Naive B cell (primary cell): ENCODE measurements around the gene LAMA4. TPM values are rescaled to one million over a fixed set of nuclear protein-coding genes. Genes with fewer than 3 reads are reported as not detected.

Source experiments
- ATAC-seq, 2 donors: fragments of 150-1000 bp; cut with Tn5 transposase; 2 replicates each; pipeline ENCODE4 v1.10.0; 2021; ENCODE audit warnings: low read depth in 2 of 2, mild to moderate bottlenecking in 2 of 2, moderate library complexity in 2 of 2
- DNase-seq: peaks from one replicate; pipeline ENCODE4 v3.0.0; 2022
- H3K27ac Mint-ChIP-seq, 6 donors: one replicate each; pipeline ENCODE4 v1.8.0; 2020 to 2022; ENCODE audit warnings: mild to moderate bottlenecking in 6 of 6, mixed read lengths in 6 of 6, moderate library complexity in 5 of 6, inconsistent platforms in 2 of 6
- H3K27me3 Mint-ChIP-seq, 3 donors: one replicate each; pipeline ENCODE4 v1.8.0; 2021 to 2022; ENCODE audit warnings: mixed read lengths in 3 of 3, mild to moderate bottlenecking in 1 of 3
- H3K36me3 Mint-ChIP-seq, 2 donors: one replicate each; pipeline ENCODE4 v1.8.0; 2020 to 2022; ENCODE audit warnings: mixed read lengths in 2 of 2, inconsistent platforms in 1 of 2, mild to moderate bottlenecking in 1 of 2
- H3K4me1 Mint-ChIP-seq, 3 donors: one replicate each; pipeline ENCODE4 v1.8.0; 2020 to 2022; ENCODE audit warnings: mixed read lengths in 3 of 3, inconsistent platforms in 1 of 3, mild to moderate bottlenecking in 1 of 3, moderate library complexity in 1 of 3
- H3K4me3 Mint-ChIP-seq, 8 donors: one replicate each; pipeline ENCODE4 v1.8.0; 2020 to 2022; ENCODE audit warnings: mild to moderate bottlenecking in 8 of 8, mixed read lengths in 8 of 8, moderate library complexity in 8 of 8, inconsistent platforms in 2 of 8
- H3K9me3 Mint-ChIP-seq, 7 donors: one replicate each; pipeline ENCODE4 v1.8.0; 2020 to 2022; ENCODE audit warnings: mixed read lengths in 7 of 7, mild to moderate bottlenecking in 5 of 7, inconsistent platforms in 2 of 7, moderate library complexity in 1 of 7
- polyA plus RNA-seq, 6 donors: library from polyadenylated mRNA; unstranded; fragments of 300-500 nt; fragmentation: Illumina TruSeq; gene quantifications; one replicate each; pipeline ENCODE4 v1.2.3, GENCODE V29; 2021; ENCODE audit warnings: low read depth in 6 of 6

Gene LAMA4
- polyA plus RNA-seq, 6 donors from 2014 or later, result not detected

GRCh38 chr6:112287577-112288225, 33.3 kb upstream of the LAMA4 start:
- H3K4me3 Mint-ChIP-seq, result no peak overlapping the region
- H3K9me3 Mint-ChIP-seq, result no peaks in the 10 kb centered on the region
- peak overlapping the region in 1 of 6 donors; percentile 55 for H3K27ac Mint-ChIP-seq
- no peaks in the 10 kb centered on the region for H3K36me3 Mint-ChIP-seq
- H3K27me3 Mint-ChIP-seq, result peaks cover 12 to 14% (median 13%) of the 10 kb centered on the region in 3 donors
- DNase-seq, result no peak
- no peaks in the 10 kb centered on the region for H3K4me1 Mint-ChIP-seq
- no peak for ATAC-seq

DNA sequence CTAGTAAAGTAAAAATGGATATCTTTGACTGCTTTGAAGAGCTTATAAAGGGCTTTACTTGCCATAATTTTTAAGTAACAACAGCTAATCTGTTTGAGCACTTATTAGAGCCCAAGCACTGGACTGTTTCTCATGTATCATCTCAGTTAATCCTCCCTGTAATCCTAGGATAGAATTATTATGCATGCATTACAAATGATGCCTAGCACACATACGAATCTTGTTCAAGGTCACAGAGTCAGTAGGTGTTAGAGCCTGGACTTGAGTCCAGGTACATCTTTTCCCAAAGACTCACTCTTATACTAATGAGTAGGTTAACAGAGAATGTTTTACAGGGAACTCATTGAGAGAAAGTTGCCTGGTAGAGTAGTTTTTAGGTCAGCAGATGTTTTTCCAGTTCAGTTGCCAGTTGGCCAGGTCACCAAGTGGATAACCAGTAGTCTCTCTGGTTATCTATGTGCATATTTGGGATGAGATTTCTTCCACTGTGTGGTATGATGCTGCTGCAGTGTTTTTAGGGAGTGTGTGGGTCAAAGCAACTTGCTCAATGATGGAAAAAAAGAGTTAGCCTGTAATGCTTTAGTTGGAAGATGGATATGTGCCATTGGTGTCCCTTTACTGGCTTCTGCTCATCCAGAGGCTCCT, 32.3 kb upstream of the LAMA4 start:
- no peak for ATAC-seq
- Mint-ChIP-seq H3K4me1 (no peaks in the 10 kb centered on the region), H3K27me3 (peaks cover 3 to 5% (median 4%) of the 10 kb centered on the region in 3 donors), H3K9me3 (no peaks in the 10 kb centered on the region), H3K4me3 (no peak overlapping the region), H3K27ac (no peak overlapping the region), H3K36me3 (no peaks in the 10 kb centered on the region)
- DNase-seq, result no peak

DNA sequence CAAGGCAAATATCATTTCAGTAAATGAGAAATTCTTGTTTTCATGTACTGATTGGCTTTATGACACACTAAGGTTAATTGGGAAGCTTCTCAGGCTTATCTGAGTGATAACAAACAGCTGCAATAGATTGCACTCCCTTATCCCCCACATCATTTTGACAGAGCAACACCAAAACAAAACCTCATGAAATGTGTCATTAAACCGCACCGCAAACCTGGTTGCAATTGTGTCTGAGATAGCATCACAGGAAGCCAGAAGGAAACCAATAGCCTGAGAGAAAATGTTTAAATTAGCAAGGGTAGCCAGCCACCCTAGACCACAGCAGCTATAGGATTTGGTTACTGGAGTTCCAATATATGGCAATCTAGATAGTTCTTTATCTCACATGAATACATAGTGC, 31.6 kb upstream of the LAMA4 start:
- DNase-seq, result no peak
- Mint-ChIP-seq H3K9me3 (no peaks in the 10 kb centered on the region), H3K4me3 (no peak overlapping the region), H3K4me1 (no peaks in the 10 kb centered on the region), H3K27me3 (peaks cover 0 to 4% (median 0%) of the 10 kb centered on the region in 3 donors), H3K27ac (no peak overlapping the region), H3K36me3 (no peaks in the 10 kb centered on the region)
- ATAC-seq, result no peak

DNA sequence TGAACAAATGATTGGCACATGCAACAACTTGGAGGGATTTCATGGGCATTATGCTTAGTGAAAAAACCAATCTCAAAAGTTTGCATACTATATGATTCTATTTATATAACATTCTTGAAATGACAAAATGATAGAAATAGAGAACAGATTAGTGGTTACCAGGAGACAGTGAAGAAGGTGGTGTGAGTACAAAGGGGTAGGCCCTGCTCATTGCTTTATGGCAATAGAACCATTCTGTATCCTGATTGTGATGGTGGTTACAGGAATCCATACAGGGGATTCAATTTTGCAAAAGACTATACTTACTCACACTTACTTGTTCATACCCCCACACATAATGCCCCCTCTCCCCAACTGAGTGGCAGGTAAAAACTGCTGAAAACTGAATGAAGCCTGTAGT, 30.2 kb upstream of the LAMA4 start:
- Mint-ChIP-seq H3K4me1 (no peaks in the 10 kb centered on the region), H3K9me3 (no peaks in the 10 kb centered on the region), H3K4me3 (no peak overlapping the region), H3K27ac (no peak overlapping the region), H3K27me3 (peaks cover 0 to 4% (median 0%) of the 10 kb centered on the region in 3 donors), H3K36me3 (no peaks in the 10 kb centered on the region)
- DNase-seq, result no peak
- no peak for ATAC-seq

DNA sequence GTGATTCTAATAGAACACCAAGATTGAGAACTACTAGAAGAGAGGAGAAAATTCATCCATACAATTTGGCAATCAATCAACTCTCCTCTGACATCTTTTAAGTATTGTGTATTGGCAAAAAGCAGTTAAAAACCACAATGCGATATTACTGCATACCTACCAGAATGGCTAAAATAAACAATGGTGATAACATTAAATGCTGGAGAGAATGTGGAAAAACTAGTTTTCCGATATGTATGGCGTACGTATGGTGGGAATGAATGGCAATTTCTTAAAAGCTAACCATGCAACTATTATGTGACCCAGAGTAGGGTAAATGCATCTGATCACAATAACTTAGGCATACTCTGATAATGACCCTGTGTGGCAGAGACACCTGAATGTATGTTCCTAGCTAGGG, 29.3 kb upstream of the LAMA4 start:
- no peaks in the 10 kb centered on the region for H3K9me3 Mint-ChIP-seq
- no peak overlapping the region for H3K27ac Mint-ChIP-seq
- H3K4me3 Mint-ChIP-seq, result no peak overlapping the region
- no peaks in the 10 kb centered on the region for H3K4me1 Mint-ChIP-seq
- DNase-seq (no peak), ATAC-seq (no peak)
- H3K36me3 Mint-ChIP-seq, result no peaks in the 10 kb centered on the region
- H3K27me3 Mint-ChIP-seq, result peaks cover 0 to 4% (median 0%) of the 10 kb centered on the region in 3 donors

DNA sequence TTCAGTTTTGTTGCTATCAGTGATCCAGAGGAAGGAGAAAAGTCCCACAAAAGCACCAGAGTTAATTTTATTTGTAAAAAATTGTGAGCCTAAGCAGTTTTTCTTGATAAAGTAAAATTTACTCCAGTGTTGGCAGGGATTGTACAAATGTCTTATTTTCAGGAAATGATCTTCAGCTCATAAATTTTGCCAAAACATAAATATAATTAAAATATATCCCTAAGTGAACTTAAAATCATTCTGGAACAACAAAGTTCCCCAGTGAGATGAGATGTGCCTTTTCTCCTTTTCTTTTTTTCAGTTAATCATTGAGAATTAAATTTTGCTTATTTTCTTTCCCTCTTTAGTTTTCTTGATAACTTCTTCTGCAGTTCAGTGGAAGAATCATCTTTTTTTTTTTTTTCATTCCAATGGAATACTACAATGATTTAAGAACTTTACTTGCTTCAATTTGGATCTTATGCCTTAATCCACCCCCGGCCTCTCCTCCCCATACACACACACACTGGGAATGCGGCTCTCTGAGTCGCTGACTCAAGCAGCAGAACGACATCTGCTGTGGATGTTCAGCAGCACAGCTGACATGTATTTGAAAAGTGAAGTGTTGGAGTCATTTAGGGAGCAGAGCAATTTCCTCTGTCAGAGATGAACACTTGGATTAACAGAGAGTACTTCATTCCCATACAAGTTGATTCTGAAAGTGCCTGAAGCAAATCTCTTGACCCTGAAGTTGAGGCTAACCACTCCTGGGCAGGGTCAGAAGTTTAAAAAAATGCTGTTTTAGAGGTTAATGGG, 27.7 kb upstream of the LAMA4 start:
- Mint-ChIP-seq H3K36me3 (no peaks in the 10 kb centered on the region), H3K4me1 (no peaks in the 10 kb centered on the region), H3K27ac (no peak overlapping the region), H3K4me3 (no peak overlapping the region), H3K9me3 (no peaks in the 10 kb centered on the region), H3K27me3 (peaks cover 0 to 4% (median 0%) of the 10 kb centered on the region in 3 donors)
- DNase-seq (no peak), ATAC-seq (no peak)

- no peak for DNase-seq
- no peaks in the 10 kb centered on the region for H3K4me1 Mint-ChIP-seq
- no peak overlapping the region for H3K27ac Mint-ChIP-seq
- no peaks in the 10 kb centered on the region for H3K9me3 Mint-ChIP-seq
- H3K36me3 Mint-ChIP-seq, result no peaks in the 10 kb centered on the region
- H3K4me3 Mint-ChIP-seq, result no peak overlapping the region
- H3K27me3 Mint-ChIP-seq, result peaks cover 0 to 4% (median 0%) of the 10 kb centered on the region in 3 donors
- no peak for ATAC-seq
These were observed 24.9 kb upstream of the LAMA4 start for GRCh38 chr6:112279031-112279935.

GRCh38 chr6:112275365-112275764, 21.0 kb upstream of the LAMA4 start:
- Mint-ChIP-seq H3K4me3 (no peak overlapping the region), H3K27ac (no peak overlapping the region), H3K9me3 (peaks cover 0 to 10% (median 0%) of the 10 kb centered on the region in 7 donors), H3K36me3 (no peaks in the 10 kb centered on the region), H3K4me1 (no peaks in the 10 kb centered on the region), H3K27me3 (peaks cover 0 to 5% (median 4%) of the 10 kb centered on the region in 3 donors)
- DNase-seq, result no peak
- no peak for ATAC-seq

DNA sequence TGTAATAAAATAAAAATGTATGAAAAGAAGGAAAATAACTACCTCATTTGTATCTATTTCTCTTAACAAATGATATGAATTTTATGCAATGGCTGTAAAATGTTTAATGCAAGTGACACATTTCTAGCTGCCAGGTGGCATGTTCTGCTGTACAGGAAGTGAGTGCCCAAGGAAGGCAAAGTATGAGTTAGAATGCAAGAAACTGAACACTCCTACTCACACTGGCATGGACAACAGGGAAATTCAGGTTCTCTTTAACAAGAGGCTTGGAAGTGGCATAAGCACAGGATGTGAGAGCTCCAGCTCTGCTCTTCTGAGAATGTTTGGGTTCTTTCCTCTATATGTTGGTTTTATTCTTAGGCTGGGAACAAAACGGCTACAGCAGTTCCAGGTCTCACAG, 20.4 kb upstream of the LAMA4 start:
- no peak overlapping the region for H3K4me3 Mint-ChIP-seq
- ATAC-seq, result no peak
- no peaks in the 10 kb centered on the region for H3K4me1 Mint-ChIP-seq
- no peak for DNase-seq
- no peaks in the 10 kb centered on the region for H3K36me3 Mint-ChIP-seq
- H3K9me3 Mint-ChIP-seq, result peaks cover 0 to 10% (median 0%) of the 10 kb centered on the region in 7 donors
- H3K27me3 Mint-ChIP-seq, result peaks cover 0 to 5% (median 4%) of the 10 kb centered on the region in 3 donors
- no peak overlapping the region for H3K27ac Mint-ChIP-seq

DNA sequence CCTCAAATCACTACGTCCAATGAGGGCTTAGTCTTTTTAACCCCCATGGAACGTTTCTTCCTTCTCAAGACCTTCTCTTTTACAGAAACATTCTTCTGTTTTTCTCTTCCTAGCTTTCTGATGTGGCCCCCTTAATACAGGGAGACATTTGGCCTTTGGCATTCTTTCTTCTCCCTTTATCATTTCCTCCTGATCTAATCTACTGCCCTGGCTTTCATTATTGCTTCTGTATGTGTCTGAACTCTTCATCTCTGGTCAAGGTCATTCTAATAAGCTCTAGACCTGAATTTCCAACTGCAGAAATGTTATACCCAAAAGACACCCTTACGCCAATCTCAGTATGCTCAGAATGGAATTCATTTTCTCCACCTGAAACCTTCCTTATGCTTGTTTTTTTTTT, 18.4 kb upstream of the LAMA4 start:
- Mint-ChIP-seq H3K27ac (no peak overlapping the region), H3K27me3 (peaks cover 0 to 5% (median 4%) of the 10 kb centered on the region in 3 donors), H3K4me3 (no peak overlapping the region), H3K36me3 (no peaks in the 10 kb centered on the region), H3K4me1 (no peaks in the 10 kb centered on the region), H3K9me3 (peaks cover 0 to 10% (median 0%) of the 10 kb centered on the region in 7 donors)
- DNase-seq, result no peak
- ATAC-seq, result no peak

GRCh38 chr6:112270756-112271155, 16.4 kb upstream of the LAMA4 start:
- peaks cover 0 to 10% (median 0%) of the 10 kb centered on the region in 7 donors for H3K9me3 Mint-ChIP-seq
- no peaks in the 10 kb centered on the region for H3K36me3 Mint-ChIP-seq
- no peak overlapping the region for H3K4me3 Mint-ChIP-seq
- ATAC-seq (no peak), DNase-seq (no peak)
- H3K27ac Mint-ChIP-seq, result peak overlapping the region in 1 of 6 donors; percentile 21
- no peaks in the 10 kb centered on the region for H3K4me1 Mint-ChIP-seq
- H3K27me3 Mint-ChIP-seq, result peaks cover 0 to 5% (median 4%) of the 10 kb centered on the region in 3 donors

- Mint-ChIP-seq H3K27ac (no peak overlapping the region), H3K4me1 (no peaks in the 10 kb centered on the region), H3K36me3 (no peaks in the 10 kb centered on the region), H3K27me3 (peaks cover 0 to 5% (median 4%) of the 10 kb centered on the region in 3 donors), H3K4me3 (no peak overlapping the region), H3K9me3 (peaks cover 0 to 10% (median 0%) of the 10 kb centered on the region in 7 donors)
- DNase-seq, result no peak
- no peak for ATAC-seq
These were observed 15.7 kb upstream of the LAMA4 start for GRCh38 chr6:112269979-112270566.

DNA sequence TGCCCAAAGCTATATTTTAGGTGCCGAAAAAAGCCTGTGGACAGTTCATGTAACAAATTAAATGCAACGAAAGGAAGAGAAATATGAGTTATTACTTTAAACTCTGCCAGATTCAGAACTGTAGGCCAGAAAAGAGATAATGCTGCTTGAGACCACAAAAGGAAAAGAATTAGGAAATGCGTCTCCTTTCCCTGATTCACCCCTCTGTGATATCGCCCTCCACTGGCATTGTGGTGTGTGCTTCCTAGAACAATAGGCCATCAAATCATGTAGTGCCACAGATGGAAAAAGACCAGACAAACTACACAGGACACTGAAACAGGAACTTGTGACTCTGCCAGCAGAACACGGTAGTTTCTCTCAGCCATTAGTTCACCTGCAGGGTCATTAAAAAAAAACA, 14.7 kb upstream of the LAMA4 start:
- peaks cover 0 to 14% (median 0%) of the 10 kb centered on the region in 7 donors for H3K9me3 Mint-ChIP-seq
- H3K27ac Mint-ChIP-seq, result no peak overlapping the region
- H3K4me3 Mint-ChIP-seq, result no peak overlapping the region
- no peak for DNase-seq
- ATAC-seq, result no peak
- H3K27me3 Mint-ChIP-seq, result peaks cover 0 to 5% (median 4%) of the 10 kb centered on the region in 3 donors
- no peaks in the 10 kb centered on the region for H3K4me1 Mint-ChIP-seq
- H3K36me3 Mint-ChIP-seq, result no peaks in the 10 kb centered on the region
